Dermis blood vessel endothelial cell (primary cell): ENCODE measurements around the gene PIK3C2G. TPM values are rescaled to one million over a fixed set of nuclear protein-coding genes. Genes with fewer than 3 reads are reported as not detected.
"Not testable (repeated sequence)": the region's sequence is repeated elsewhere in the genome, so short reads cannot be mapped to it uniquely, and the experiment has no call there.

ENCODE experiments used
- DNase-seq: peaks from one replicate; pipeline ENCODE4 v3.0.0; 2010
- total RNA-seq: library from RNA; depleted of rRNA; stranded (reverse); fragments of >200 nt; gene quantifications from 2 replicates; pipeline ENCODE4 v1.2.3, GENCODE V29; 2014

The PIK3C2G gene
- total RNA-seq, 1 donor from 2014 or later: 1.0 TPM

DNA sequence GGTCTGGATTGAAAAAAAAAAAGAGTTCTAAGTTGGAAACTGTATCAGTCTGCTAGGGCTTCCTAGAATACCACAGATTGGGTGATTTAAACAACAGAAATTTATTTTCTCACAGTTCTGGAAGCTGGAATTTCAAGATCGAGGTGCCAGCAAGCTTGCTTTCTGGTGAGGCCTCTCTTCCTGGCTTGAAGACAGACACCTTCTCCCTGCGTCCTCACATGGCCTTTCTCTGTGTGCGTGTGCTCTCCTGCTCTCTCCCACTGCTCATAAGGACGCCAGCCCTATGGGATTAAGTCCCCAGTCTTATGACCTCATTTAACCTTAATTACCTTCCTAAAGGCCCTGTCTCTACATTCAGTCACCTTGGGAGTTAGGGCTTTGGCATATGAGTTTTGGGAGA is 215.5 kb downstream of the PIK3C2G start:
- DNase-seq: no peak

DNA sequence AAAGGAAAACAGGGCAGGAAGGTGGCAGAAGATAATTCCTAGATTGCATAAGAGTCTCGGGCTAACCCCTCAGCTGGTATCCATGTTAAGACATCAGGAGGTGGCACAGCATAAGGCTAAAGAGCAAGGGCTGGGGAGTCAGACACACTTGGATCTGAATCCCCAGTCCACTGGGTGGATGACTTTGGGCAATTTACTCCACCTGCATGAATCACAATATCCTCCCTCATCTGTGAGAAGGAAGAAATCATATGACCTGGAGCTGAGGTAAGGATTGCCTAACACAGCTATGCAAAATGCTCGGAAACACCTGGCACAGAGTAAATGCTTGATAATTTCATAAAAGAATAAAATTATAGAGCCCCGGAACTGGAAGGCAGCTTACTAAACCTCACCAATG is 217.9 kb downstream of the PIK3C2G start:
- no peak for DNase-seq

DNA sequence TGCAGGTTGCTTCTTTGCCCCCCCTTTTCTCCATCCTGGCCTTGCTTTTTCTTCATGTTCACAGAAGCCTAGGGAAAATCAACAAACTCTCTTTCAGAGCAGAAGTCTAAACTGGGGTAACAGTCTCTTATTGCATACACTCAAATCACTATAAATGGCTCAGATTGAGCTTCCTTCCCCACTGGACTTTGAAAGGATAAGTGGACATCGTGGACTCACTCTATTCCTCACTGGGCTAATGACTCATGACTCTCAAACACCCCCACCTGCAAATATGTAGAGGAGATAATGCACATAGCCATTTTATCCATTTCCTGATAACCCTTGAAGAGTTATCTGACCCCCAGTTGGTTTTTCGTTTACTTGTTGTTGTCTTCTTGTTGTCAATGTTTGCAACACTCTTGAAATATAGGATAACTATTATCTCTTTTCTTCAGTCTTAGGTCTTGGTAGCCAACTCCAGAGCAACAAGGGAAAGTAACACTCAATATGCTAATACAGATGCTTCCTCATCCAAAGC is 221.3 kb downstream of the PIK3C2G start:
- DNase-seq: no peak

DNA sequence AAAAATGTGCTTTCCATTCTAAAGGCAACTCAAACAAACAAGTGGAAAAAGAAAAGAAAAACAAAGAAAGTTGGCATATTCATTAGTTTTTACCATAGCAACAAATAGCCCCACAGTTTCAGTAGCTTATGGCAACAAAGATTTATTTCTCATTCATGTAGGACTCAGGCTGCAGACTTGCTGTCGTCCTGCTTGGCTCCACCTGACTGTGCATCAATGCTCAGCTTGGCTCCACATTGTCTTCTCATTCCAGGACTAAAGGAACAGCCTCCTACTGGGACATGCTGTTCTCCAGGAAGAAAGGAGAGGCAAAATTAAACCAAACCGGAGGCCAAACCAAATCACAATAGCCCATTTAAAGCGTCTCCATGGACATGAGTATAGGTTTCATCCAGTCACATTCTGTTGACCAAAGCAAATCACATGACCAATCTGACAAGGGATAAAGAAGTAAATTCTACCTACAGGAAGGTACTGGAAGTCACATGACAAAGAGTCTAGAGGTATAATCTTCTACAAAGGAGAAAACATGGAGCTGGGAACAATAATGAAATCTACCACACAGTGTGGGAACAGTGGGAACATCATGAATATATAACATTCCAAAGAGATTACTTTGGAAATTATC is 222.5 kb downstream of the PIK3C2G start:
- no peak for DNase-seq

DNA sequence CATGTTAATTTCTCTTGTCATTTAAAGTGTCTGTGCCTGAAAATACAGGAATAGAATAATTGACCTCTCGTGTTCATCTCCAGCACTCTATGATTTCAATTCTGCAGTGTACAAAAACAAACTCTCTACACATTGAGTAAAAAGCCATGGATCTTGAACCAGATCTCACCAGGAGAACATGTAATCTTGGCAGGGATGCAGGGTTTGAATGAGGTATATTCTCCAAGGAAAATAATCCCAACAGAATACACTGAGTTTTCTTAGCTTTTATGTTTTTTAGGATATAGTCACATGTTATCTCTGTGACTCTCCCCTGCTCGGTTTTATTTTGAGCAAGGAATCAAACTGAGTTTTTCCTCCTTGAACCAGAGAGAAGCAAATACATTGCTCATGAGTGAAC is 224.7 kb downstream of the PIK3C2G start:
- DNase-seq: no peak

DNA sequence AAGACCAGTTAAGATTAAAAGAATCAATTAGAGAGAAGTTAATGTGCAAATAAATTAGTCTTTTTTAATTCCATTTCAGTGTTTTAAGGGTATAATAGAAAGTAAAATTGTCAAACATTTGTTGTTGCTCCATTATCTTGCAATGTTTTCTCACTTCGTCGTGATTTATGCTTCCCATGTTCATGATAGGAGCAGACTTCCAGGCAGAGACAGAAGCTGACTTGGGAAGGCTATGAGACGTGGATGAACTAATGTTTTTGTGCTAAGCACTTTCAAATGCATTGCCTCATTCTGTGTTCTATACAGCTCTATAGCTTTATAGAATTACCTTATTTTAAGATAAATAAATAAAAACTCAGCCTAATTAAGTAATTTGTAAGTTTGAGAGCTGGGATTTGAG is 226.2 kb downstream of the PIK3C2G start:
- no peak for DNase-seq

DNA sequence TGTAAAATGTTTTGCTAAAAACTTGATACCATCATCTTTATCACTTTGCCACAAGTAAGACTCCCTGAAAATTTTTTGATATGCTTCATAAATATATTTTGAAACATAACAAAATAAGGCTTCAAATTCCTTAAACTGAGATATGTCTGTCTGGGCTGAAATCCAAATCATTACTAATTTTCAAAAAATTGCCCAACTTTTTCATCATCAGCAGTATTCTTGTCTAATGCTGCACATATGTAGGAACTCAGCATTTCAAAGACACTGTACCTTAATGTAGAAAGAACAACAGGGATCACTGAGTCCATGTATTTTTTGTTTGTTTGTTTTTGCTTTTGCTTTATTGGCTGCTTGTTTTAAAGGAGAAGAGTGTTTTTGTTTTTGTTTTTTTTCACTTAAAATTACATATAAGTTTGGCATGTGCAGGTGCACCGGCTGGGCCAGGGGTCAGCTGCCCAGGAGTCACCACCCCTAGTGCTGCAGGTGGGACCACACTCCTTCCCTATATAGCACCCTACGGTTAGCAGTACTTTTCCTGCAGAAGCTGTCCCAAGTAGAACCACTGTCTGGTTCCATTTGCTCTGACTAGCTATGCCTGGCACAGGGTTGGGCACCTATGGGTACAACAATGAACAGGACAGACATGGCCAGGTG is 231.2 kb downstream of the PIK3C2G start:
- DNase-seq: no peak

DNA sequence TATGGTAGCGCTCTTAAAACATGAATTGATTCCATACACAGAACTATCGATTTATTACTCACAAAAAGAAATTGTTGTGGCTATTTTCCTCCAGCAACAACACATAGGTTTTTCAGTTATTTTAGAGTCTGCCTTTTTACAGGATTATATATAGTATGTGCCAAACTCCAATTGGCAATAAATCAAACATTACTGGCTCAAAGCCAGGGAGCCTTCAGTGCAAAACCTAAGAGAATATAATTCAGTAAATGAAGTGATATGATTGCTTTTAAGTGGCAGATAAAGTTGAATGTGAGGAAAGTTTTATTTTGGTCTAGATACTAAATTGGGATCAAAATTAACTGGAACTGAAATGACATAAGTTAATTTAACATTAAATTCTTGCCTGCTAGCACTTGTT is 234.8 kb downstream of the PIK3C2G start:
- peak; percentile 39 for DNase-seq

DNA sequence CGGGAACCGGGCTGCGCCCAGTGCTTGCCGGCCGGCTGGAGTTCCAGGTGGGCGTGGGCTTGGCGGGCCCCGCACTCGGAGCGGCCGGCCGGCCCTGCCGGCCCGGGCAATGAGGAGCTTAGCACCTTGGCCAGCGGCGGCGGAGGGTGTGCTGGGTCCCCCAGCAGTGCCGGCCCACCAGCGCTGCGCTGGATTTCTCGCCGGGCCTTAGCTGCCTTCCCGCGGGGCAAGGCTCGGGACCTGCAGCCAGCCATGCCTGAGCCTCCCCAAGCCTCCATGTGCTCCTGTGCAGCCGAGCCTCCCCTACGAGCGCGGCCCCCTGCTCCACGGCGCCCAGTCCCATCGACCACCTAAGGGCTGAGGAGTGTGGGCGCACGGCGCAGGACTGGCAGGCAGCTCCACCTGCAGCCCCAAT is 238.8 kb downstream of the PIK3C2G start:
- not testable (repeated sequence) for DNase-seq

DNA sequence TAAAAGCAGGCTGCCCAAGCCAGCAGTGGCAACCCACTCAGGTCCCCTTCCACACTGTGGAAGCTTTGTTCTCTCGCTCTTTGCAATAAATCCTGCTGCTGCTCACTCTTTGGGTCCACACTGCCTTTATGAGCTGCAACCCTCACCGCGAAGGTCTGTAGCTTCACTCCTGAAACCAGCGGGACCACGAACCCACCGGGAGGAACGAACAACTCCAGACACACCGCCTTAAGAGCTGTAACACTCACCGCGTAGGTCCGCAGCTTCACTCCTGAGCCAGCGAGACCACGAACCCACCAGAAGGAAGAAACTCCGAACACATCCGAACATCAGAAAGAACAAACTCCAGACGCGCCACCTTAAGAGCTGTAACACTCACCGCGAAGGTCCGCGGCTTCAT is 239.4 kb downstream of the PIK3C2G start:
- not testable (repeated sequence) for DNase-seq

DNA sequence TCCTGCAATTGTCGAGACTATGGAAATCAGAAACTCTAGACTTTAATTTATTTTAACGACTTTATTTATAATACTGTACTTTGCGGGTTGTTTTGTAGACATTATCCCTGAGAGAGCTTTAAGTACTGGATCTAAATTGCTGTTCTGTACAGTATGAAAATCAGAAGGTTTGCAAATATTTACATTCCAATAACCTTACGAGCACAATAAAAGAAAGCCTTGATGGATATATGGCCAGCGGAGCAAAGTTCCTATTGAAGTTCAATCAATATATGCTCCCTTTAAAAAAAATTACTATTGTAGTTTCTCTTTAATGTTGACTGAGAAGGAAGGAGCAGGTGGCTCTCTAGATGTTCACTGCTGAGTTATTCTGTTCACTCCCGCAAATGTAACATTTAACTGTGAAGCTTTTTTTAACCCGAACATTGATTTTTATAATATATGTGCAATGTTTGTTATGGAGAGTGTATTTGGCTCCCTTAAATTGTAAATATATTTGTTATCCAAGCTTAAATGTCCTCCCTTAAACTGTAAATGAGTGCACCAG is 241.2 kb downstream of the PIK3C2G start:
- DNase-seq: no peak

DNA sequence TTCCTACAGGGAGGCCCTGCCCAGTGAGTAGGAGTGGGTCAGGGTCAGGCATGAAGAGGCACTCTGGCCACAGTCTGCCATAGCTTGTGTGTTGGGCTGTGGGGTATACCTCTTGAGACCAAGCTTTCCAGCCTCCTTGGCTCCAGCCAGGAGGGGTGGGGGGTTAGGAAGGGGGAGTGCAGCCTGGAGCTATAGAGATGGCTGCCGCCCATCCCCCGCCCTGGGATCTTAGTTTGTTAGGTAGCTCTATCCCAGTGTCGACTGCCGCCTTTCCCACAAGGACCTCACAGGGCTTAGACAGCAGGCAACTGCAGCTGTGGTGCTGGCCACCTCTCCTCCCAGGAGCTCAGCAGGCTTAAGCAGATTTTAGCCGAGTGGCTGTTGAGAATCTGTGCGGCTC is 260.1 kb downstream of the PIK3C2G start:
- no peak for DNase-seq

DNA sequence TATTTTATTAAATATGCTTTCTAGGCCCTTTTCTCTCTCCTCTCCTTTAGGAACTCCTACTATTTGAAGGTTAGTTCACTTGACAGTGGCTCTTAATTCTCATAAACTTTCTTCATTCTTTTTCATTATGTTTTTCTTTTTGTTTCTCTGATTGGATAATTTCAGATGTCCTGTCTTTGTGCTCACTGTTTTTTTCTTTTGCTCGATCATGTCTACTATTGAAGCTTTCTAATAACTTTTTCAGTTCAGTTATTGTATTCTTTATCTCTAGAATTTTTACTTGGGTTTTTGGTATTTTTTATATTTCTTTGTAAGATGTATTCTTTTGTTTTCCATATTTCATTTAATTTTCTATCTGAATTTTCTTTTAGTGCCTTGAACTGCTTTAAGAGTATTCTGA is 261.5 kb downstream of the PIK3C2G start:
- no peak for DNase-seq

DNA sequence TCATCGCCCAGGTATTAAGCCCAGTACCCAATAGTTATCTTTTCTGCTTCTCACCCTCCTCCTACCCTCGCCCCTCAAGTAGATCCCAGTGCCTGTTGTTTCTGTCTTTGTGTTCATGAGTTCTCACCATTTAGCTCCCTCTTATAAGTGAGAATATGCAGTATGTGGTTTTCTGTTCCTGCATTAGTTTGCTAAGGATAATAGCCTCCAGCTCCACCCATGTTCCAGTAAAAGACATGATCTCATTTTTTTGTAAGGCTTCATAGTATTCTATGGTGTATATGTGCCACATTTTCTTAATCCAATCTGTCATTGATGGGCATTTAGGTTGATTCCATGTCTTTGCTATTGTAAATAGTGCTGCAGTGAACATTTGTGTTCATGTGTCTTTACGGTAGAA is 281.2 kb downstream of the PIK3C2G start:
- DNase-seq: not testable (repeated sequence)

DNA sequence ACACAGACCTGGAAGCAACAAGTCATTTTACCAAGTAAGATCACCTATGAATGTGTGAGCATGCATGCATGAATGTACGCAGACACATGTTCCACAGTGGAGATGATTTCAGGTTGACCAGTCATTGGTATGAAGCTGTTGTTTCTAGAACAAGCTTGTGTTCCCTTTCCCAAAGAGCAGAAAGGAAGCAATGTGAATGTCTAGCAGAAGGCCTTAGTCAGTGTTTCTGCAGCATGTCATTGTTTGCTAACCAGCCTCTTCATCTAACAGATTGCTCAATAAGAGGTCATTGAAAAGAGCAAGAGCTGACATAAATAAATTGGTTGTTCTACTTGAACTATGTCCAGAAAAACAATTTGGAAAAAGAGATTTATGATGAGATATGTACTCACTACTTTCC is 285.1 kb downstream of the PIK3C2G start:
- DNase-seq: no peak

DNA sequence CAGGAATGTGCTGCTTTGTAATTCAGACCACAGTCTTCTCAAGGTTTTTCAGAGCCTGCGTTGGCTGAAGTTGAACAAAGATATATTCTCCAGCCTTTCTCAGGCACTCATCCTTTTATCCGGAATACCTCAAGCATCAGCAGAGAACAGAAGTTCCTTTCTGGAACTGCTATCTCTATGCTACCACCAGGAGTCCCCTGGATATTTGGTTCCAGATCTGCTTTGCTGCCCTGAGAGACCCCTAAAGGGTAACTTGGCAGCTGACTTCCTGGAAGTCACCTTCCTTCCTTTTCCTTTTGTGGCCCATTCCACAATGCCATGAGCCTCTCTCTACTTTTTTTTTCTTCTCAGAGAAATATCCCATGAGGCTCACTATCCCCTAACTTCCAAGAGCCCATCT is 288.3 kb downstream of the PIK3C2G start:
- DNase-seq: no peak

DNA sequence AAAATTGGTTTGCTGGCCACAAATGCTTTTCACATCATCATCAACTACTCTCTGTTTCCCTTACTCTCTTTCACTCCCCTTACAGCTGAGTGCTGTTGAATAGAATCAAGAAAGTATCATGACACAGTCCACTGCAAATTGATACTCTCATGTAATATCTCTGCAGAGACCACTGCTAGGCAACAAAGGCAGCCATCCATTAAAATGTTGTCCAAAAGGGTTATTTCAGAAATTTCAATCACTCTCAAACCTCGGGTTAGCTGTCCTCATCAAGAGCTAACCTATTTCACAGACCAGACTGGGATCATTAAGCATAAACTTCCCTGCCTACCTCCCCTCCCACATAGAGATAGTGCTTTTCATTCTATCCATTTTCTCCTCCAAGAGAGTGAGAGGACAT is 289.8 kb downstream of the PIK3C2G start:
- no peak for DNase-seq

DNA sequence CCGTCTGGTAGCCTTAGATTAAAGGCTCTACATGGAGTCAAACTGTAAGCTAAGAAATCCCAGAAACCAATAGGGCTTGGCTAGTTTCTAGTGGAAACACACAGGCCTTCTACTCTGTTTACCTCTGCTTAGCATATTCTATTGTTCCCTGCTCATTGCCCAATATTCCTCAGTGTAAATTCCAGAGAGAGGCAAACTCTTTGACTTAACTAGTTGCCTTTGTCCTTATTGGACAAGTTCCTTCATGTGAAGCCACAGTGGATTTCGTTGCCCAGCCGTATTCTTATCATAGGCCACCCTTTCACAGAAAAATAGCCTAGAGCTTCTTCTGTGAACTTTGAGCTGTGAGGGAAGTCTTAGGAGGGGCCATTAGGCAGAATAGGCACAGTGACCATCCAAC is 290.4 kb downstream of the PIK3C2G start:
- DNase-seq: no peak

DNA sequence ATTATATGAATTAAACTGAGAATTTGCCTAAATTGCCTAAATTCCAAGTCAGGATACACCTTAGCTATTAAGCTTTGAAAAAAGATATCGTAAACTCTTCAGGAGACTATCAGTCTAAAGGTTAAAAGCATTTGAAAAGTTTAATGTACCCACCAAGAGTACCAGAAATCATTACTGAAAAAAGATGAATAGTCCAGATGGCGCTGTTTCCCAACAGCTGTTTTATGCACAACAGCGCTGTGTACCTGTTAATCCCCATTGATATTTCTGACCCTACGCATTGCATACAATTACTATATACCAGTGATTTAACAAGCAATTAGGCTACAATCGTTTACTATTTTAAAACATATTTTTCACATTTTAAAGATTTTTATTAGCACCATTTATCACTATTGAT is 291.5 kb downstream of the PIK3C2G start:
- no peak for DNase-seq

DNA sequence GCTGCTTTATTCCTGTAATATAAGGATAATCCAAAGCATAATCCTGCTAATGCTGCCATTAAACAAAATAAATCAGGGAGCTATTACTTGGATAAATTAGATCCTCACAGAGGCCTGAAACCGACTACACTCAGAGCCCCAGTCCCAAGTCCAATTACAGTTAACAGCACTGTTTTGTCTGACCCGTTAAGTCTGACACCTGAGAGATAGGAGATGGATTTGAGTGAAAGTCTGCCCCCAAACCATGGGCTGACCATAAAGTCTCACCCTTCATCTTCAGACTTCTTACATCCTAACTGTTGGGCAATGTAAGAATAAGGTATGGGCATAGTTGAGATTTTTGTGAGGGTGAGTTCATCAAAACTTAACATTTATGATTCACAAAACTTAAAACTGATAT is 294.8 kb downstream of the PIK3C2G start:
- DNase-seq: no peak

DNA sequence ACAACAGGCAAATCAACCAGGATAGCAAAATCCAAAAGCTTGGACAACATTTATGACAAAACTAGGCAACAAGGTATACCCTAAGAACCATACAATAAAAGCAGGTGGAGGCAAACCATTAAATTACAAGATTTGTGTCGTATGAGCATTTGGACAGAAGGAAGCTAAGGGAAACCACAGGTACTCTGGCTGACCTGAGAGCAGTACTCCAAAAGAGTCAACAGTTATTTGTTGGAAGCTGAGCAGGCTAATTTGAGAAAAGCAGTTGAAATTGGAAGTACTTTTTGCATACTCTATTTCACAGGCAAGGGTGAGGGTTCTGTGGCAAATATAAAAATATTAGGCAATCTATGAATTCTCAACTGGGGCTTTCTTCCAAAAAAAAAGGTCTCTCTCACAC is 297.9 kb downstream of the PIK3C2G start:
- DNase-seq: no peak

DNA sequence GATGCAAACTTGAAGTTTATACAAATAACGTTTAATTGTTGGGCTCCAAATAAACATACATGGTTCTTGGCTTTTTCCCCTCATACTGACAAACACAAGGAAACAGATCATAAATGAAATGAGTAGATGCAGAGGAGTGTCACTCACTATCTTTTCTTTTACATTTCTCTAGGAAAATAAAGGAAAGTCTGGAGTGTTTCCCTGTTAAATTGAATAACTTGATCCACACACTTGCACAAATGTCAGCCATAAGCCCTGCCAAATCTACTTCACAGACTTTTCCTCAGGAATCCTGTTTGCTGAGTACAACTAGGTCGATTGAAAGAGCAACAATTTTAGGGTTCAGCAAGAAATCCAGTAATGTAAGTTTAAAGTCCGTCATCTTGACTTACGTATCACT is 301.2 kb downstream of the PIK3C2G start:
- no peak for DNase-seq

DNA sequence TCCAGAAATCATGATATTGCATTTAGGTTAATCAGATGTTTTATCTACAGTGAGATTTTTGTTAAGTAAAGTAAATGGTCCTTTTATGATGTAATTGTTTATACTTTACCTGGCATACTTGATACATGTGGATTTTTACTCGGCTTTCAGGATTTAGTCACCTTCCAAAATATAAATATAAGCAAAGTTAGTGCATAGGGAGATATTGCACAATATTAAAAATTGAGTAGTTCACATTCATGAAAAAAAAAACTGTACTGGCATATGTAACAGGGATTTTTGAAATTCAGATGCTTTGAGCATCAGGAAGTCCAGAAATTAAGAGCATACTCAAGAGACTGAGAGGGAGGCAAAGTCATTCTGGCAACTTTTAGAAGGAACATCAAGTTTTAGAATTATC is 303.0 kb downstream of the PIK3C2G start:
- DNase-seq: no peak

DNA sequence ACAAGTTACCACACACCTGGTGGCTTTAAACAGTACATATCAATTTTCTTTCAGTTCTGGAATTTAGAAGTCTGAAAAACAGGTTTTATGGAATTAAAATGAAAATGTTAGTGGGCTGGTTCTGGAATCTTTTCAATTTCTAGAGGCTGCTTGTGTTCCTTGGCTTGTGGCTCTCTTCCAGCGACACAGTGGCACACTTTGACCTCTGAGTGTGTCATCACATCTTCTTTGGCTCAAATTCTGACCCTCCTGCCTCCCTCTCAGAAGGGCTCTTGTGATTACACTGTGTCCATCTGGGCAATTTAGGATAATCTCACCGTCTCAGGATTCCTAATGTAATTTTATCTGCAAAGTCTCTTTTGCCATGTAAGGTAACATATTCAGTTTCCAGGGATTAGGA is 306.5 kb downstream of the PIK3C2G start:
- no peak for DNase-seq
